Measurements from ENCODE around the gene CNTN4.
"Not testable (repeated sequence)": the region's sequence is repeated elsewhere in the genome, so short reads cannot be mapped to it uniquely, and the experiment has no call there.

Gene CNTN4

DNA sequence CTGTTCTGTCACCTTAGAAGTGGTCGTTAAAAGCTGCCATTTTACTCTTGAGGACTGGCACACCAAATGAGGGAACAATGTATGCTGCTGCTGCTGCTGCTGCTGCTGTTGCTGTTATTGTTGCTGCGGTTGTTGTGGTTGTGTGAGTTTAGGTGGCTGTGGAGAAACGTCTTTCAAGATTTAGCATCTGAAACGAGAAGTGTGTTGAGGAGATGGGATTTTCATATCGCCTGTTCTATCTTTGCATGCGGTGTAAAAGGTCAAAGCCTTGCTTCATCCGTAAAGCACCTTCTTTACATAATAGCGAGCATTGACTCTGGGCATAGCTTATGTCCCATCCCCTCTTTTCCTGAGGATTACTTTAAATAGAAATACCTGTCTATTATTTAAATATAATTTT is 428.7 kb downstream of the CNTN4 start:
- not testable (repeated sequence) for DNase-seq

GRCh38 chr3:2534767-2535166 is 436.1 kb downstream of the CNTN4 start:
- DNase-seq: not testable (repeated sequence)

DNA sequence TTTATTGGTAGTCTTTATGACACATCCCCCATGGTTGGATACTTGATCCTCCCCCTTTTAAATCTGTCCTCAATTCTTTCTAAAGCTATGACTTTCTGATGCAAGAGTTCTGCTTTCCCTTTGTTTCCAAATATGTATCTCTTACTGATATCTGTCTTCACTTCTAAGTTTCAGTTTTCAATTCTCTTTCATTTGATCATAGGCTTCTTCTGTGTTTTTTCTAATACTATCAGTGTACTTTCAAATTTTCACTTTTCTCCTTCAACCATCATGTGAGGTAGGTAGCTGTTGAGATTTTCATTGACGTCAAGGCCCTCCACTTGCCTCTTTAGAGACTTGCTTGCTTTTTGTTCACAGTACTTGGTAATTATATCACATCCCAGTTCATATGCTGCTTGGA is 436.5 kb downstream of the CNTN4 start:
- DNase-seq: no peak

DNA sequence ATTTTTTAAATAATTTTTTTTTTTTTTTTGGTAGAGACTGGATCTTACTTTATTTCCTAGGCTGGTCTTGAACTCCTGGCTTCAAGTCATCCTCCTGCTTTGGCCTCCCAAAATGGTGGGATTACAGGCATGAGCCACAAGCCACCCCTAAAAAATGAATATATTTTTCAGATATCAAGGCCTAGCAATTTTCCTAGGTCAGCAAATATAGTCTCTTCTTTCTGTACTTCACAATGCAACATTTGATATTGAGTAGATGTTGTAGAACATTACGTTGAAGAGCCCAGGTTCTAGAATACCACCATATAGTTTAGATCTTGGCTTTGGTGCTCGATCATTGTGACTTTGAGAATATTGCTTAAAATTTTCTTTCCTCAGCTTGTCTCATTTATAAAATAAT is 437.9 kb downstream of the CNTN4 start:
- no peak for DNase-seq

DNA sequence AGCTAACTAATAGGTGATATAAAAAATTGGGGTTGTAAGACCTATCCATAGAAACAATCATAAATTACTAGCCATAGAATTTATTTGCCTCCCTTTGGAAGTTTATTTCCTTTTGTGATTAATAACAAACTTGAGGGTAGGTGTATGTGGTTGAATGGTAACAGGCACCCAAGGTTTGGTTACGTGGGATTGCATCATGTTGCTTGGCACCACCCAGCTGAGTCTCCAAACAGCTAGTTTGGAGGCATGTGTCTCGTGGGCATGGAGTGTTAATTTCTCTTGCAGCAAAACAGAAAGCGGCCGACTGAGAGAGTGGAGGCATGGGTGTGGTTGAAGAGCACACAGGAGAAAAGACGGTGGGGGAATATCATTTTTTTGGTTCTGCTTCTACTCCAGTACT is 441.4 kb downstream of the CNTN4 start:
- DNase-seq: no peak

DNA sequence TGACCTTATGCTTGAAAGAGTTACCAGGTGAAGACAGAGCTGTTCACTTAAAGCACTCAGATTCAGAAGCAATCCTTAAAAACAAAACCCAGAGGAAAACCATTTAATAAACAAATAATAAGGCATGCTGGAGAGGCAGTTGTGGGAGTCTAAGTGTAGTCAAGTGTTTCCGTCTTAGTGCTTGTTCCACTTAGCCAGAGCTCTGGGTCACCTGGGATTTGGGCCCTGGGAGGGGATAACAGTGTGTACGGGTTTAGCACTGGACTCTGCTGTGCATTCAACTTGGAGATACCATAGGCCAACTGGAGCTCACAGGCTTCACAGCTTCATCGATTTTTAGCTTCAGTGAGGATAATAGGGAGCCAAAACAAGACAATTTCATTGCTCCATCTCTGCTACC is 444.6 kb downstream of the CNTN4 start:
- no peak for DNase-seq

- DNase-seq: no peak
Observed at GRCh38 chr3:2544212-2544611, 445.5 kb downstream of the CNTN4 start.

- DNase-seq: no peak
Observed at GRCh38 chr3:2544718-2545117, 446.1 kb downstream of the CNTN4 start.

DNA sequence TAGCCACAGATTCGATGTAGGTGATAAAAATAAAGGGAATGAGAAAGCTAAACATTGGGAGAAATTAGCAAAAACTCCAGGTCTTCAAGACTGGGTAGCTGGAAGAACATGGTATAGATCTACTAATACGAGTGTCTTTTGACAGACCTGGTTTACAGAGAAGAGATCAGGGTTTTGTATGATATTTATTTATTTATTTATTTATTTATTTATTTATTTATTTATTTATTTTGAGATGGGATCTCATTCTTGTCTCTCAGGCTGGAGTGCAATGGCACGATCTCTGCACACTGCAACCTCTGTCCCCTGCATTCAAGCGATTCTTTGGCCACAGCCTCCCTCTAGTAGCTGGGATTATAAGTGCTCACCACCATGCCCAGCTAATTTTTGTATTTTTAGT is 448.4 kb downstream of the CNTN4 start:
- no peak for DNase-seq

GRCh38 chr3:2554656-2555055 is 456.0 kb downstream of the CNTN4 start:
- no peak for DNase-seq

GRCh38 chr3:2558796-2559195 is 460.1 kb downstream of the CNTN4 start:
- DNase-seq: no peak

DNA sequence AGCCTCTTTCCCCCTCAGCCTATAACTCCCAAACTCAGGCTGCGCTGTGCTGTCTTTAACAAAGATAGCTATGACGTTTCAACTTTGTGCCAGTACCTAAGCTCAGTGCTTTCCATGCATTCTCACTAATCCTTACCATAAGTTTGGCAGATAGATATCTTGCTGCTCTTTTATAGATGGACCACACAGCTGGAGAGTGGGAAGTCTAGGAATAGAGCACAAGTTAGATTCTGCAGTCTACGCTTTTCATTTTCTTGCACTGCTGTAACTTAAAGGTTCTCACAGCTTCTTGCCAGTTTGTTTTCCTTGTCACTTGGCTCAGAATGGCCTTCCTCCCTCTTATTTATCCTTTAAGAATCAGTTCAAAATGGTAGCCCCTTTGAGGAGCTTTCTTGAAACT is 468.8 kb downstream of the CNTN4 start:
- DNase-seq: no peak

- DNase-seq: no peak
Observed at GRCh38 chr3:2568156-2568555, 469.5 kb downstream of the CNTN4 start.

DNA sequence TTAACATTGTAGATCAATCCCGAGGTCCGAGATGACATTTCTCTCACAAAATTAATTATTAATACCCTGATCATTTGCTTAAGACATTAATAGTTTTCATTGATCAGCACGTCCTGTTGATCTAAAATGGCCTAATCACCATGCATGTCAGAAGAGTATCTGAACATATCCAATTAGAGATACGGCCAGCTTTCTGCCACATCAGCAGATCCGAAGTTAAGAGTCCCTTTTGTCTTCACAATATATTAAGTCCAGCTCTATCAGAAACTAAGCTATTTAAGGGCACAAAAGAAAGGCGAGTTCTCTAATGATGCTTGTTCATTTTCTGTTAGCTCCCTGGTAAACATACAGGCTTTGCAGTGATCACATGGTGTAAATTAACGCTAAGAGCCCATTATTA is 470.3 kb downstream of the CNTN4 start:
- no peak for DNase-seq

DNA sequence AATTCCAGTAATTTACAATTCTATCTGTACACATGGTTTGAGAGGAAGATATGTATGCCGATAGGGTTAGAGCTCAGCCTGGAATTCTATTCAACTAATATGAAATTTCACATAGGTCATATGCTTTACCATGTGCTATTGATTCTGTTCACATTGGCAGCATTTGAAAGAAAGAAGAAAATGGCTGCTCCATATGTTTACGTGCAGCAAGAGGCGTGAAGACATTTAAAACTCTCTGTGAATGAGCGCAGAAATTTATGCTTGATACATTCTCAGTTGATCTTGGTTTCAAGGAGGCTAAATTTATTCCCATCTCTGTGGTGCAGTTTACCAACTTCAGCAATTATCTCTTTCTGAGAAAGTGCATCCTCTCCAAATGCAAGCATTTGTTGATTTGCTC is 478.9 kb downstream of the CNTN4 start:
- DNase-seq: no peak

DNA sequence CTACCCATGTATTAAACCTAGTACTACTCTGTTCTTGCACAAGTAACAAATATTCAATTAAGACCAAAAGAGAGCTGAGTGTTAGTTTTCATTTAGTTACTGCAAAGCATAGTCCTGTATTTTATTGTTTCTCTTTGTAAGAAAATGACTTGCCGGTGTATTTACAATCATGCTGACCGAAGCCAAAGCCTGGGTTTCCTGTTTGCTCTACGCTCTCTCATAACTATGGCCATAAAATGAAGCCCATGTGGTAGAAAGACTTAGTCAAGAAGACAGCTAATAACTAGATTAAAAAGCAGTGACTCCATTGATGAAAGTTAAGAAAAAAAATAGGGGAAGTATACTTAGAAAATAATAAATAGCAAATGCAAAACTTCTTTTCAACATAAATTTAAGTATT is 479.9 kb downstream of the CNTN4 start:
- no peak for DNase-seq

DNA sequence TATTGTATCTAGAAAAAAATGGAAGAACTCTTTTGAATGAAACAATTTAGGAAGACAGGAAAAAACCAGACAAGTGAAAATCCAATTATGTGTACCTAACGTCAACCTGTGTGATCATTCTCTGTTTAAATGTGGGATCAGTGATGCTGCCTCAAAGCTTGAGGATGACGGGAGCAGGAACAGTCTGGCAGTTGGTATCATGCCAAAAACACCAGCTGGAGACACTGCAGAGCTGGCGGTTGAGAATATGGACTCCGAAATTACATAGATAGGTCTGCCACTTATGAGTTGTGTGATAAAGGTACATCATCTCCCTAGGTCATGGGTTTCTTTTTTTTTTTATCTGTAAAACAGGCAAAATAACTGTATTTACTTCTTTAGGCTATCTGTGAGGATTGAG is 480.5 kb downstream of the CNTN4 start:
- DNase-seq: no peak

DNA sequence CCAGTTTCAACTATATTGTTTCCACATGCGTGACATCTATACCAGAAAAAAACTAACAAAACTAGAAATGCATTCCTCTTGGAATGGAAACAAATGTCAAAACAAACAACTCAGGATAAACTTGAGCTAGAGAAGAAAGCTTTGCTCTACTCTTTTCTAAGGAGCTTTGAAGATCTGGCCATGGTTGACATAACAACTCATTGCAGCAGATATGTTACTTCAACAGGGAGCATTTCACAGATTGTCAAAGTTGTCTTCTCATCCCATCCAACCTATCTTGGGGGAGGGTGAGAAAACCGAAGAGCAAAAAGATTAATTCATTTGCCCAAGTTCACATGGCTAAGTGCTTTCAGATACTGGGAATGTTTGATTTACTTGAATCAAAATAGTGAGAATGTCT is 484.4 kb downstream of the CNTN4 start:
- no peak for DNase-seq

DNA sequence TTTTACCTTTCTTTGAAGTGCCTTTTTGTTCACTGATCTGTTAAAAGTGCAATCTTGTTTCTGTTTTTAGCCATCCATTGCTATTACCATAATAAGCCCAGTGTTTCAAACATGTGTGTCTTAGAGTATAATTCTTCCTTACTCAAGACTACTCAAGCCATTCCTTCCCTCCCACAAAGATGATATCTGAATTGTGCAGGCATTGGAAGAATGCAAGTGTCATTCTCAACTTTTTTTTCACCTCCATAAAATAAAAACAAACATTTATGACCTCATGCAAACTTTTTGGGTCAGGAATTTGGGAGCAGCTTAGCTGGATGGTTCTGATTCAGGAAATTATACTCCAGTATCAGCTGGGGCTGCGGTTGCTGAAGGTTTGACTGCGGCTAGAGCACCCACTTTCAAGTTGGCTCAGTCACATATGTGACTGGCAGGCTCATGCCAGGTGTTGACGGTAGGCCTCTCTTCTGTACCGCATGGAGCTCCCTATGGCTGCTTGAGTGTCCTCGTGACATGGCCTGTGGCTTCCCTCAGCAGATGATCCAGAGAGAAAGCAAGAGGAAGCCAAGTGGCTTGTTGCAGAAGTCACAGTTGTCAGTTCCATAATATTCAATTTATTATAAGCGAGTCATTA is 490.8 kb downstream of the CNTN4 start:
- no peak for DNase-seq

DNA sequence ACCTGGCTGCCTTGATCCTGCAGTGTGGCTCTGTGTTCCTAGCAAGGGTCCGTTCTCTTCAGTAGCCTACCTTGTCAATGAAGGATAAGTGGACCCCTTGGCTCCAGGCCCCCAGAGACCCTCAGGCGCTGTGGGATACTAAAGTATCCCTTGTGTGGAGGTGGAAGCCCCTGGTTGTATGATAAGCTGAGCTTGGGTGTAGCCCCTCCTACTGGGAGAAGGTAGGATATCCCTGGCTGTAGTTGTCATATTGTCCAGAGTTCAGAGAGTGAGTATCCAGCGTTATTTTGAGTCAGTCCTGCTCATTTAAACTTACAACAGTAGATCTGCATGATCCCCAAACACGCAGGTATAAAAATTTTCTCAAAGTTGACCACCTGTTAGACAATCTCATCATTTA is 496.8 kb downstream of the CNTN4 start:
- DNase-seq: no peak

DNA sequence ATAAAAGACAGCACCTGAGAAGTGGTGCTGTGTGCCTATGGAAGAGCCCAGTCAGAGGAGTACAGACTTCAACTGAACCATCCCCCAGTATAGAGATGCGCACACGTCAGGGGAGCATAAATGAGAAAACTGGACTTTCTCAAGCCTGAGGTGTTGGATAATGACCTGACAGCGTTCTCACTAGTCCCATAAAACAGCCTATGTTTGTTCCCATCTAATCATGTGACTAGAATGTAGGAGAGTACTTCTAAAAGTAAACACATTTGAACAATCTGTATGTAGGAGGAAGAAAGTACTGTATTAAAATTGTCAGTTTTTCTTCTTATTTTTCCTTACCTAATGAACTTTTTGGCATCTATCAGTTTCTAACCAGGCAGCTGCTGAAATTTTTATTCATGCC is 498.9 kb downstream of the CNTN4 start:
- DNase-seq: no peak

DNA sequence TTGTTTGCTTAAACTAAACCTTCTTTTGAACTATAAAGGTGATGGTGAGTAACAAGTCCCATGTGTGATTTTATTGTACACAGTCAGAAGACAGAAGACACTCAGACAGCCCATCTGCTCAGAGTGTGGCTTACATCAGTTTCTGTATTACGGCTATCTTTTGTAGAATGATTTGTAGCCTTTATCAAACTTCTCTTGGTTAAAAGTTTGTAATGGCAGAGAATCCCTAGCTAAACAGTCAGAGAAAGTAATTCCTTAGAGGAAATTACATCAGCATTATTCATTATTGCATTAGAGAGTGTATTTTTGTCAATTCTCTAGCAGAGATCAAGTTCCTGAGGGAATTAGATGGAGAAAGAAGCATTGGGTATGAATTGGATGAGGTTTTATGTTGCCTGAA is 500.8 kb downstream of the CNTN4 start:
- no peak for DNase-seq

DNA sequence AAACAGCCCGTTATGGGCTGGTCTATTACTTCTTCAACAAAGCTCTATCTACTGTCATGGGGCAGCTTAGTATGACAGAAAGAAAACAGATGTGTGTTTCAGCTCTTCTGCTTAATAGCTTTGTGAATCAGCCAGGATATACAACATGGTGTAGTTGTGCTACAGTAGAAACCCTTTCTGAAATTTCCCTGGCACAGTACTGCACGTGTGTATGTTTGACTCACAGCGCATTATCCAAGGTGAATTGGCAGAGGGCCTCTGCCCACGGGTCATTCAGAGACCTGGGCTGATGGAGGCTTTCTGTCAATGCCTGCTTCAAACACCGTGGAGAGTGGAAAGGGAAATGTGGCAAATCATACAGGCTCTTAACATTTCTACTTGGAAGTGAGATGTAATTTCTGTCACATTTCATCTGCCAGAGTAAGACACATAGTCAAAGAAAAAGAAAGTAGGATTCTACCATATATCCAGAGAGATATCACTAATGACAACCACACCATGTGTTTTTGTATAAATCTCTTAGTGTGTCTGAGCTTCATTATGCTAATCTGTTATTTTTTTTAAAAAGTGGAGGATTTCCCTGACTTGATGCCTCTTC is 505.1 kb downstream of the CNTN4 start:
- DNase-seq: no peak

DNA sequence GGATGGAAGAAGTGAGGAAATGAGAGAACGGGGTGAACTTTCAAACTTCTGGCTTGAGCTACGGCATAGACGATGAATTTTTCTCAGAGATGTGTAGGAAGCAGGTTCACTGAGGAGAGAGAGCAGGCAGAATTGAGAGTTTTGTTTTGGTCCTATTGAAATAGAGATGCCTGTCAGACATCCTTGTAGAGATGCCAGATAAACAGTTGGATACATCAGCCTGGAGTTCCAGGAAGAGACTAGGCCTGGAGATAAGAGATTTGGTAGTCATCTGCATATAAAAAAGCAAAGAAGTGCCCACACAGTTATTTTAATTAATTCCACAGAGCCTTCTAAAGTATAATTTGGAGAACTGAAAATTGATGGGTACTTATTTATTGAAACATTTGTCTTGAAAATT is 515.9 kb downstream of the CNTN4 start:
- DNase-seq: no peak

GRCh38 chr3:2615080-2615479 is 516.4 kb downstream of the CNTN4 start:
- DNase-seq: no peak
